Adrenal gland (tissue), 12 donors: ENCODE results near the gene ZNF593. TPM values are rescaled to one million over a fixed set of nuclear protein-coding genes. Genes with fewer than 3 reads are reported as not detected.

ENCODE experiments used
- DNase-seq, 7 donors: peaks; one replicate each; pipeline ENCODE4 v3.0.0-alpha.2; 2019 to 2020
- H3K27ac ChIP-seq, 5 donors: fragments of 200-600 bp; sonication (generic) in 4 of 5; 1 replicate in 3 of 5; 2 replicates in 2 of 5; pipeline versions ENCODE4 v1.5.1 to v1.8.0; 2016 to 2020; ENCODE audit warnings: mild to moderate bottlenecking in 1 of 5
- H3K27me3 ChIP-seq: fragments of 200-600 bp; 2 replicates; pipeline ENCODE4 v1.8.0; 2021
- H3K36me3 ChIP-seq, 2 donors: fragments of 200-600 bp; replicated peaks in 1 of 2; 1 replicate in 1 of 2; 2 replicates in 1 of 2; pipeline versions ENCODE4 v1.5.1 to v1.8.0; 2018 to 2022
- H3K4me1 ChIP-seq, 2 donors: fragments of 200-600 bp; replicated peaks in 1 of 2; 1 replicate in 1 of 2; 2 replicates in 1 of 2; pipeline versions ENCODE4 v1.5.1 to v1.8.0; 2018 to 2021
- H3K4me3 ChIP-seq, 4 donors: fragments of 200-600 bp; sonication (generic) in 3 of 4; one replicate each; pipeline ENCODE4 v1.5.1; 2016 to 2018
- H3K9me3 ChIP-seq, 3 donors: fragments of 200-600 bp; sonication (generic) in 1 of 3; replicated peaks in 1 of 3; 1 replicate in 2 of 3; 2 replicates in 1 of 3; pipeline versions ENCODE4 v1.5.1 to v1.8.0; 2016 to 2021
- POLR2A ChIP-seq, 2 donors: fragments of 450-650 bp; IDR thresholded peaks; one replicate each; pipeline ENCODE4 v1.6.1; 2017; ENCODE audit warnings: antibody characterized with exemption in 2 of 2, mild to moderate bottlenecking in 2 of 2, moderate library complexity in 1 of 2
- WGBS, 4 donors: extraction: QIAGEN DNeasy Blood & Tissue Kit in 2 of 4; methylation state at CpG; one replicate each; pipeline versions ENCODE4 v1.1.5 to v1.1.7; 2013 to 2017; 5-methylcytosine and 5-hydroxymethylcytosine counted together
- intact Hi-C, 2 donors: fragments of 100-400 bp; cut with DNase I; formaldehyde crosslinking; loops; one replicate each; pipeline versions ENCODE4 v1.14.1 to v1.15.0; 2022 to 2023
- polyA plus RNA-seq, 3 donors: library from polyadenylated mRNA; stranded (reverse); fragments of 200-250 nt in 2 of 3; fragments of 350-450 nt in 1 of 3; fragmentation: Illumina TruSeq in 1 of 3; extraction: RNeasy Lipid Tissue Mini Kit (QIAGEN cat#74804) in 1 of 3; gene quantifications; one replicate each; pipeline ENCODE4 v1.2.3, GENCODE V29; 2013 to 2014
- total RNA-seq, 9 donors: library from RNA; depleted of rRNA in 4 of 9; stranded (reverse); fragments of >200 nt in 4 of 9; fragments of 120-200 nt in 1 of 9; fragmentation: NEBNext Ultra II Directional in 1 of 9; extraction: Animal tissue kit (Norgen Biotek cat#: 25700) in 1 of 9; gene quantifications; one replicate each; pipeline versions ENCODE4 v1.1.0 to v1.2.4, GENCODE V29; 2013 to 2023
- TF ChIP-seq, protein P1 (sequence below), 6 experiments: fragments of 450-650 bp in 4 of 6; fragments of 200-600 bp in 2 of 6; sonication (generic) in 1 of 6; IDR thresholded peaks; 1 replicate in 5 of 6; 2 replicates in 1 of 6; pipeline versions ENCODE4 v1.5.1 to v1.8.0; 2016 to 2021; ENCODE audit warnings: antibody characterized with exemption in 6 of 6, mild to moderate bottlenecking in 2 of 6, moderate library complexity in 1 of 6
- donor health status: healthy with polysubstance abuse.
- donor health status: Bipolar disorder and iron deficiency.
- donor health status: DM: yes; HTN: yes; CAD: no.
- donor health status: DM: no; HTN: no; CAD: no.
- donor health status: DM: no; HTN: no; CAD: no.
- donor health status: DM: yes; HTN: yes; CAD: no.

ZNF593 gene
- total and polyA plus RNA-seq, 12 donors, result 9.8 to 113 (median 31.7) TPM

GRCh38 chr1:26158908-26159742 is 10.6 kb upstream of the ZNF593 start, which contains the start of gene FAM110D:
TSS of gene FAM110D (plus strand) at chr1:26159079. CDS start at chr1:26161292, 2,213 bp downstream.
- DNase-seq, result peak in 1 of 7 donors; percentile 5
- intact Hi-C loops, result no loop called here
- Histone ChIP-seq H3K4me1 (peaks cover 10 to 15% of the 10 kb centered on the region in 2 donors), H3K9me3 (no peaks in the 10 kb centered on the region), H3K27me3 (peaks cover 21% of the 10 kb centered on the region), H3K27ac (peak within 1 kb of the TSS in 1 of 5 donors; percentile 22), H3K4me3 (peak within 1 kb of the TSS in 1 of 4 donors; percentile 15), H3K36me3 (no peaks in the 10 kb centered on the region)
- WGBS, 4 donors, result 43 to 54% (median 48%) methylated on average over 6 of the region's 6 CpGs
- TF ChIP-seq, protein P1, sequence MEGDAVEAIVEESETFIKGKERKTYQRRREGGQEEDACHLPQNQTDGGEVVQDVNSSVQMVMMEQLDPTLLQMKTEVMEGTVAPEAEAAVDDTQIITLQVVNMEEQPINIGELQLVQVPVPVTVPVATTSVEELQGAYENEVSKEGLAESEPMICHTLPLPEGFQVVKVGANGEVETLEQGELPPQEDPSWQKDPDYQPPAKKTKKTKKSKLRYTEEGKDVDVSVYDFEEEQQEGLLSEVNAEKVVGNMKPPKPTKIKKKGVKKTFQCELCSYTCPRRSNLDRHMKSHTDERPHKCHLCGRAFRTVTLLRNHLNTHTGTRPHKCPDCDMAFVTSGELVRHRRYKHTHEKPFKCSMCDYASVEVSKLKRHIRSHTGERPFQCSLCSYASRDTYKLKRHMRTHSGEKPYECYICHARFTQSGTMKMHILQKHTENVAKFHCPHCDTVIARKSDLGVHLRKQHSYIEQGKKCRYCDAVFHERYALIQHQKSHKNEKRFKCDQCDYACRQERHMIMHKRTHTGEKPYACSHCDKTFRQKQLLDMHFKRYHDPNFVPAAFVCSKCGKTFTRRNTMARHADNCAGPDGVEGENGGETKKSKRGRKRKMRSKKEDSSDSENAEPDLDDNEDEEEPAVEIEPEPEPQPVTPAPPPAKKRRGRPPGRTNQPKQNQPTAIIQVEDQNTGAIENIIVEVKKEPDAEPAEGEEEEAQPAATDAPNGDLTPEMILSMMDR (IDR thresholded peaks at IDR 0.05), result no peak
- no peak for TF ChIP-seq POLR2A (IDR thresholded peaks at IDR 0.05)

DNA sequence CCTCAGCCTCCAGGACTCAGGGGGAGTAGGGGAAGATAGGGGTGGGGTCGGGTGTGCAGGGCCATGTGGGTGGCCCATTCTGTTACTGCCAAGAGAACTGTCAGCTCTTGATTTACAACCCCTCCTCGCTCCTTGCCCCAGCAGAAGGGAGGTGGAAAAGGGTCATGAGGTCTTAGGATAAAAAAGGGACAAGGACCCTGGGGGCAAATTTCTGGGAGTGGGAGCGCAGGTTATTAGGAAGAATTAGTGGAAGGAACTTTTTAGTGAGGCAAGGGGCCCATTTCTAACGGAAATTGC is 10.0 kb upstream of the ZNF593 start:
- H3K27me3 ChIP-seq, result peaks cover 21% of the 10 kb centered on the region
- H3K27ac ChIP-seq, result no peak overlapping the region
- 45 to 62% (median 56%) methylated on average over 4 of the region's 4 CpGs for WGBS, 4 donors
- TF ChIP-seq POLR2A (IDR thresholded peaks at IDR 0.05), result no peak
- TF ChIP-seq, protein P1 (IDR thresholded peaks at IDR 0.05), result no peak
- H3K36me3 ChIP-seq, result no peaks in the 10 kb centered on the region
- intact Hi-C loops, result loop anchor here in 1 of 2 donors (10.0 kb wide), 1 partner anchor 125 kb away; no protein-coding TSS in a partner anchor
- peaks cover 10 to 15% of the 10 kb centered on the region in 2 donors for H3K4me1 ChIP-seq
- H3K4me3 ChIP-seq, result peak overlapping the region in 1 of 4 donors; percentile 15
- no peaks in the 10 kb centered on the region for H3K9me3 ChIP-seq
- no peak for DNase-seq

- WGBS, 4 donors, result 54 to 78% (median 65%) methylated on average over 7 to 18 of the region's 18 CpGs
- Histone ChIP-seq H3K4me1 (peaks cover 10 to 15% of the 10 kb centered on the region in 2 donors), H3K27me3 (peaks cover 21% of the 10 kb centered on the region), H3K36me3 (no peaks in the 10 kb centered on the region), H3K9me3 (no peaks in the 10 kb centered on the region), H3K4me3 (peak overlapping the region in 1 of 4 donors; percentile 61), H3K27ac (peak overlapping the region in 1 of 5 donors; percentile 14)
- intact Hi-C loops, result loop anchor here in 1 of 2 donors (10.0 kb wide), 1 partner anchor 126 kb away; no protein-coding TSS in a partner anchor
- no peak for DNase-seq
- TF ChIP-seq, protein P1 (IDR thresholded peaks at IDR 0.05), result no peak
- TF ChIP-seq POLR2A (IDR thresholded peaks at IDR 0.05), result no peak
Observed at GRCh38 chr1:26160527-26161414, 8.9 kb upstream of the ZNF593 start.
